Brain microvascular endothelial cell (primary cell): ENCODE results near the gene PTPRD.

ENCODE experiments used
- DNase-seq: peaks from one replicate; pipeline ENCODE4 v3.0.0-alpha.2; 2020
- H3K27ac ChIP-seq: fragments of 250-450 bp; sonication (Bioruptor Pico); 2 replicates; pipeline ENCODE4 v1.5.1; 2020; ENCODE audit warnings: mild to moderate bottlenecking, moderate library complexity
- H3K27me3 ChIP-seq: fragments of 250-450 bp; sonication (Bioruptor Pico); replicated peaks from 2 replicates; pipeline ENCODE4 v1.5.1; 2020; ENCODE audit warnings: mild to moderate bottlenecking
- H3K36me3 ChIP-seq: fragments of 250-450 bp; sonication (Bioruptor Pico); replicated peaks from 2 replicates; pipeline ENCODE4 v1.5.1; 2020; ENCODE audit warnings: mild to moderate bottlenecking
- H3K4me3 ChIP-seq: 2 replicates; pipeline ENCODE4 v1.5.1; 2011; ENCODE audit warnings: low read depth, mild to moderate bottlenecking, control low read depth, low read length, moderate library complexity
- in situ Hi-C: cut with HindIII; loops from 2 replicates; pipeline ENCODE4 v1.10.0; 2017; ENCODE audit warnings: low sequenced_read_pairs, low pct_ligation_motif_present
- TF ChIP-seq, protein P1 (sequence below): IDR thresholded peaks from 2 replicates; pipeline ENCODE4 v1.5.1; 2011; ENCODE audit warnings: low read depth, mild to moderate bottlenecking, moderate library complexity, low read length, control low read depth, inconsistent platforms; ENCODE audit errors: missing control alignments

PTPRD gene

GRCh38 chr9:10274988-10275387, 337.8 kb downstream of the PTPRD start:
- TF ChIP-seq, protein P1, sequence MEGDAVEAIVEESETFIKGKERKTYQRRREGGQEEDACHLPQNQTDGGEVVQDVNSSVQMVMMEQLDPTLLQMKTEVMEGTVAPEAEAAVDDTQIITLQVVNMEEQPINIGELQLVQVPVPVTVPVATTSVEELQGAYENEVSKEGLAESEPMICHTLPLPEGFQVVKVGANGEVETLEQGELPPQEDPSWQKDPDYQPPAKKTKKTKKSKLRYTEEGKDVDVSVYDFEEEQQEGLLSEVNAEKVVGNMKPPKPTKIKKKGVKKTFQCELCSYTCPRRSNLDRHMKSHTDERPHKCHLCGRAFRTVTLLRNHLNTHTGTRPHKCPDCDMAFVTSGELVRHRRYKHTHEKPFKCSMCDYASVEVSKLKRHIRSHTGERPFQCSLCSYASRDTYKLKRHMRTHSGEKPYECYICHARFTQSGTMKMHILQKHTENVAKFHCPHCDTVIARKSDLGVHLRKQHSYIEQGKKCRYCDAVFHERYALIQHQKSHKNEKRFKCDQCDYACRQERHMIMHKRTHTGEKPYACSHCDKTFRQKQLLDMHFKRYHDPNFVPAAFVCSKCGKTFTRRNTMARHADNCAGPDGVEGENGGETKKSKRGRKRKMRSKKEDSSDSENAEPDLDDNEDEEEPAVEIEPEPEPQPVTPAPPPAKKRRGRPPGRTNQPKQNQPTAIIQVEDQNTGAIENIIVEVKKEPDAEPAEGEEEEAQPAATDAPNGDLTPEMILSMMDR, result peak; percentile 18
- DNase-seq, result no peak
- Histone ChIP-seq H3K27me3 (no peaks in the 10 kb centered on the region), H3K36me3 (no peaks in the 10 kb centered on the region), H3K4me3 (no peak overlapping the region), H3K27ac (no peak overlapping the region)
- in situ Hi-C loops, result no loop called here

- in situ Hi-C loops, result no loop called here
- H3K36me3 ChIP-seq, result no peaks in the 10 kb centered on the region
- peak; percentile 35 for DNase-seq
- TF ChIP-seq, protein P1, result no peak
- H3K27ac ChIP-seq, result no peak overlapping the region
- H3K27me3 ChIP-seq, result no peaks in the 10 kb centered on the region
- H3K4me3 ChIP-seq, result no peak overlapping the region
Observed at GRCh38 chr9:10274175-10274574, 338.6 kb downstream of the PTPRD start.

DNA sequence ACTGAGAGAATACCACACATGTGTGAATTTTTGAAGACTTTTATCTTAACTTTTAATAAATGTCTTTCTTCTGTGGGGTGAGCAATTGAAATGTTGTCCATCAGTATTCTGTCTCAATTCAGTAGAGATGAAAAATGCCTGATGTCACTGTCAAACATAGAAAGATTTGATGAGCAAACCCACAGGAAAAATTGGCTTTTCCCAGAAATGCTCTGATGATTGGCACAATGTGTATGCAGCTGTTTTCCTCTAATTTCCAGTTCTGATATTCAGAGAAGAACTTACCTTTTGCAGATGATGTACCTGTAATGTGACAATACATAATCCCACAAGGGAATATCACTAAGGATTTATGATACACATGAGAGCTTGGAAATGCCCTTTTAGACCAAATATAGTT, 340.0 kb downstream of the PTPRD start:
- TF ChIP-seq, protein P1, result no peak
- in situ Hi-C loops, result no loop called here
- Histone ChIP-seq H3K4me3 (no peak overlapping the region), H3K36me3 (no peaks in the 10 kb centered on the region), H3K27me3 (no peaks in the 10 kb centered on the region), H3K27ac (no peak overlapping the region)
- no peak for DNase-seq

GRCh38 chr9:10268531-10269485, 344.0 kb downstream of the PTPRD start:
- Histone ChIP-seq H3K27ac (peak overlapping the region; percentile 41), H3K4me3 (peak overlapping the region; percentile 24), H3K27me3 (no peaks in the 10 kb centered on the region), H3K36me3 (no peaks in the 10 kb centered on the region)
- DNase-seq, result peak; percentile 77
- TF ChIP-seq, protein P1, result peak; percentile 78
- in situ Hi-C loops, result no loop called here

GRCh38 chr9:10265153-10265631, 347.6 kb downstream of the PTPRD start:
- DNase-seq, result peak; percentile 95
- in situ Hi-C loops, result no loop called here
- TF ChIP-seq, protein P1, result no peak
- peak overlapping the region; percentile 85 for H3K27ac ChIP-seq
- no peaks in the 10 kb centered on the region for H3K27me3 ChIP-seq
- H3K4me3 ChIP-seq, result no peak overlapping the region
- H3K36me3 ChIP-seq, result no peaks in the 10 kb centered on the region
